RWPE1 (cell line): ENCODE results near the gene SLC16A8.

Source experiments
- CTCF ChIA-PET: fragments of 350-600 bp; sonication (Branson Sonifier 250); formaldehyde crosslinking; extraction: SDS; loops from one replicate; lab custom pipeline; 2021; lab: Yijun Ruan, JAX
- POLR2A ChIA-PET: fragments of 400-600 bp; formaldehyde crosslinking; extraction: SDS; loops from one replicate; lab custom pipeline; 2020; ENCODE audit warnings: antibody characterized with exemption; ENCODE audit not compliant: low non-redundant PET; lab: Yijun Ruan, JAX
- DNase-seq: peaks from one replicate; pipeline ENCODE4 v3.0.0; 2012; ENCODE audit warnings: low spot score
- H3K27ac ChIP-seq: fragments of 450-650 bp; 2 replicates; pipeline ENCODE4 v1.5.1; 2017
- TF ChIP-seq, protein P1 (sequence below): fragments of 450-650 bp; conservative IDR thresholded peaks from 2 replicates; pipeline ENCODE4 v1.5.1; 2017; ENCODE audit warnings: low read depth, mild to moderate bottlenecking

Gene SLC16A8, protein sequence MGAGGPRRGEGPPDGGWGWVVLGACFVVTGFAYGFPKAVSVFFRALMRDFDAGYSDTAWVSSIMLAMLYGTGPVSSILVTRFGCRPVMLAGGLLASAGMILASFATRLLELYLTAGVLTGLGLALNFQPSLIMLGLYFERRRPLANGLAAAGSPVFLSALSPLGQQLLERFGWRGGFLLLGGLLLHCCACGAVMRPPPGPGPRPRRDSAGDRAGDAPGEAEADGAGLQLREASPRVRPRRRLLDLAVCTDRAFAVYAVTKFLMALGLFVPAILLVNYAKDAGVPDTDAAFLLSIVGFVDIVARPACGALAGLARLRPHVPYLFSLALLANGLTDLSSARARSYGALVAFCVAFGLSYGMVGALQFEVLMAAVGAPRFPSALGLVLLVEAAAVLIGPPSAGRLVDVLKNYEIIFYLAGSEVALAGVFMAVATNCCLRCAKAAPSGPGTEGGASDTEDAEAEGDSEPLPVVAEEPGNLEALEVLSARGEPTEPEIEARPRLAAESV

DNA sequence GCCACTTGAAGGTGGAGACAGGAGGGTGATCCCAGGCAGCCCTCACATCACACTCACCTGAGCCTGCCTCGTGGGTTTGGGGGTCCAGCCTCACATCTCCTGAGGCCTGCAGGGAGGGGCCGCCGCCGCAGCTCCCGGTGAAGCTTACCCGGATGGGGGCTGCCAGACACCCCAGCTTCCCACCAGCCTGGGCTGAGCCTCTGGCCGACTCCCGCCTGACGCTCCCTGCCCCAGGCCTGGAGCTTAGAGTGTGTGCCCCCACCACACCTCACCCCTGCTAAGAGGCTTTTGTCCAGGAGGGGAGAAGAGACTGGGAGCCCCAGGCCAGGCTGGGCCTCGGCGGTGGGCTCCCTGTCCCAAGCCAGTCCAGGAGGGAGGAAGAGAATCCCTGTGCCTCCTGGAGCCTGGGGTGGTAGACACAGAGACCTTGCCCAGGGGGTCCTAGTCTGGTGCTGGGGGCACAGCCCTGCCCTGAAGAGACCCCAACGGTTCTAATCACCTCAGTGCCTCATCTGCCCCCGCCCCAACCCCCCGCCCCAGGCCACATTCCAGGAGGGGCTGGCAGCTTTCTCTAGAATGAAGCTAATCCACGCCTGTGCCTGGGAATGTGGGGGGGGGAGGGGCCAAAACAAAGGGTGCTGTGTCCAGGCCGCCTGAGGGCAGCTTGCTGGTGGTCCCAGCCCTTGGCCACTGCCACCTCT, at the start of gene SLC16A8:
Gene SLC16A8, minus strand, starts transcription at position 254 of the 701 bp plus-strand sequence. CDS start 1,311 bp downstream, outside the sequence.
- DNase-seq: no peak
- ChIA-PET CTCF (interaction anchor here (0.6 to 0.8 kb wide), 2 partner anchors 15 to 19 kb away, joined by 3 read pairs; no protein-coding TSS in a partner anchor), POLR2A (no interaction called here)
- no peak within 1 kb of the TSS for H3K27ac ChIP-seq
- TF ChIP-seq, protein P1, sequence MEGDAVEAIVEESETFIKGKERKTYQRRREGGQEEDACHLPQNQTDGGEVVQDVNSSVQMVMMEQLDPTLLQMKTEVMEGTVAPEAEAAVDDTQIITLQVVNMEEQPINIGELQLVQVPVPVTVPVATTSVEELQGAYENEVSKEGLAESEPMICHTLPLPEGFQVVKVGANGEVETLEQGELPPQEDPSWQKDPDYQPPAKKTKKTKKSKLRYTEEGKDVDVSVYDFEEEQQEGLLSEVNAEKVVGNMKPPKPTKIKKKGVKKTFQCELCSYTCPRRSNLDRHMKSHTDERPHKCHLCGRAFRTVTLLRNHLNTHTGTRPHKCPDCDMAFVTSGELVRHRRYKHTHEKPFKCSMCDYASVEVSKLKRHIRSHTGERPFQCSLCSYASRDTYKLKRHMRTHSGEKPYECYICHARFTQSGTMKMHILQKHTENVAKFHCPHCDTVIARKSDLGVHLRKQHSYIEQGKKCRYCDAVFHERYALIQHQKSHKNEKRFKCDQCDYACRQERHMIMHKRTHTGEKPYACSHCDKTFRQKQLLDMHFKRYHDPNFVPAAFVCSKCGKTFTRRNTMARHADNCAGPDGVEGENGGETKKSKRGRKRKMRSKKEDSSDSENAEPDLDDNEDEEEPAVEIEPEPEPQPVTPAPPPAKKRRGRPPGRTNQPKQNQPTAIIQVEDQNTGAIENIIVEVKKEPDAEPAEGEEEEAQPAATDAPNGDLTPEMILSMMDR: no peak

DNA sequence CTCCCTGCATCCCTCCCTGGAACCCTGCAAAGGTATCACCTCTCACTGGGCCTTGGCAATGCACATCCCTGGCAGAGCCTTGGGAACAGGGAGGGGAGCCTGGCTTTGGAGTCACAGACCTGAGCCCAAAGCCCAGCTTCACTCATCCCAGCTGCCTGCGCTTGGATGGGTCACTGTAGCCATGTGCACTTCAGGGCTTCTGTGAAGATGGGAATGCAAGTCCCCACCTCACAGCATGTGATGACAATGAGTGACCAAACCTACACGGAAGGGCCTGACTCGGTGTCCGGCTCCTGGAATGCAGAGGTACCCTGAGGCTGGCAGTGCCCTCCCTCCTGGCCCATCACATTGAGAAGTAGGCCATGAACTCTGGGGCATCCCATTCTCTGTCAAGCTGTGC, 49.3 kb upstream of the SLC16A8 start:
- ChIA-PET CTCF (interaction anchor here (0.6 kb wide), 1 partner anchor 203 kb away, joined by 3 read pairs; no protein-coding TSS in a partner anchor), POLR2A (no interaction called here)
- peak overlapping the region; percentile 79 for H3K27ac ChIP-seq
- no peak for DNase-seq
- TF ChIP-seq, protein P1: no peak

DNA sequence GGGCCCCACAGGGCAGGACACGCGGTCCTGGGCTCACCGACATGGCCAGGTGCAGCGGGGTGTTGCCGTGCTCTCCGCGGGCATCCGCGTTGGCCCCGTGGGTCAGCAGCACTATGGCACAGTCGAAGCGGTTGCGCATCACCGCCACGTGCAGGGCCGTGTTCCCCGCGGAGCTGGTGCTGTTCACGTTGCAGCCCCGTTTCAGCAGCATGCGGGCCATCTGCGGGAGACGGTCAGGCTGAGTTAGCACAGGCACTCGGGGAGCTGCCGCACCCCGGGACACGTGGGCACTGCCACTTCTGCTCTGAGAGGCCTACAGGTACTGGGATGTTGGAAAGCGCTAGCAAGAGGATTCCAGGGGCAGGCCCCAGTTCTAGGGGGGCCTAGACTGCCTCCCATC, 48.8 kb upstream of the SLC16A8 start:
- peak overlapping the region; percentile 79 for H3K27ac ChIP-seq
- ChIA-PET POLR2A (no interaction called here), CTCF (interaction anchor here (0.6 kb wide), 1 partner anchor 127 kb away, joined by 3 read pairs; no protein-coding TSS in a partner anchor)
- no peak for DNase-seq
- TF ChIP-seq, protein P1: no peak

DNA sequence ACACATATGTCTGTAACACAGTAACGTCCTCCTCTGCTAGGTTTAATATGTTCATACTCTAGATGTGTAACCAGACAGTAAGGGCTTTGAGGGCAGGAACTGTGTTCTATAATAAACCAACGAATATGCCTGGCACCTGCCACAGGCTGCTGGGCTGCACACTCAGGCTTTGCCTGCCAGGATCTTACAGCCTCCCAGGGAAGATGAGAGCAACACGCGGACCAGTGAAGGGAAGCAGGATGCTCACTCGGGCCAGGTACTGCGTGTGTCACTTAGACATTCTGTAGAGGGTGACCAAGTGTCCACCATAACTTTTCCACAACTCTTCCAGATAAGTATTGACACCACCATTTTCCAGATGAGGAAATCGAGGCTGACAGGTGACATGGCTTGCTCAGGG, 48.2 kb upstream of the SLC16A8 start:
- TF ChIP-seq, protein P1: no peak
- H3K27ac ChIP-seq: no peak overlapping the region
- ChIA-PET POLR2A (no interaction called here), CTCF (no interaction called here)
- DNase-seq: no peak

DNA sequence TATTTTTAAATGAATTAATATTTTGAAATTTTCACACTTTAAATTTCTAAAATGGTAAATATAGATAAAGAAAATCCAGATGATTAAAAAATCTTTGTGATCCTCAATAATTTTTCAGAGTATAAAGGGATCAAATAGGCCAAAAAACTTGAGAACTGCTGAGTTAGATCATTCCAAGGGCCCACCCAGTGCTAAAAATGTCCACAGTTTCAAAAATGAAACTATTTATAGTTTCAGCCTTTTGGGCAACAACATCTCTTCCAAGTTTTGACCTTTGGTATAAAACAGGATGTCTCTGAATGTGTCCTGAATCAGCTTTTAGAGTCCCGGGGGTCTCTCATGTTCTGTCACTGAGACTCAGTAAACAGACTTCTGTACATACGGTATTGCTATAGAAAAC, 47.4 kb upstream of the SLC16A8 start:
- POLR2A ChIA-PET: no interaction called here
- TF ChIP-seq, protein P1: no peak
- no peak for DNase-seq
- no peak overlapping the region for H3K27ac ChIP-seq
- CTCF ChIA-PET: no interaction called here

DNA sequence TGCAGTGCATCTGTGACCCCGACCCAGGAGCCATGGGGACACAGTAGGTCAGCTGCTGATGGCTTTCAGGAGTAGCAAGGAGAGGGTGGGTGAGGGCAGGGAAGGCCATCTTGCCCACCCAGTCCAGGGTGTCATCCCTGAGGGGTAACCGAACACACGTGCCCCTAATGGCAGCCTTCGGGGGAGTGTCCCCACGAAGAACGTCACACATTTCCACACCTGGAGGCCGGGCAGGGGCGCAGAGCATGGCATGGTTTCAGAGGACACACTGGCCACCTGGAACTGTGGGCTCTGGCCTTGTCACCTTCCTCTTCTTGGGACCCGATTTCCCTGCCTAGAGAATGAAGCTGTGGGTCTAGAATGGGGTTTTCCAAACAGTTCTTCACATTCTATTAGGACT, 45.9 kb upstream of the SLC16A8 start:
- ChIA-PET POLR2A (no interaction called here), CTCF (interaction anchor here (0.7 kb wide), 1 partner anchor 17 kb away, joined by 3 read pairs; no protein-coding TSS in a partner anchor)
- TF ChIP-seq, protein P1: no peak
- H3K27ac ChIP-seq: 0 out of 2 replicates have a peak overlapping the region, but pooled peaks have one; percentile 8
- no peak for DNase-seq
